Loucy (cell line): Measurements from ENCODE around the gene SLC35E1.

Experiments
- EZH2phosphoT487 ChIP-seq: fragments of 200-600 bp; IDR thresholded peaks from 2 replicates; pipeline ENCODE4 v1.6.1; 2018; ENCODE audit warnings: antibody characterized with exemption, mild to moderate bottlenecking, moderate library complexity, borderline replicate concordance
- TF ChIP-seq, protein P1 (sequence below): fragments of 200-600 bp; sonication (generic); conservative IDR thresholded peaks from 2 replicates; pipeline ENCODE4 v1.5.1; 2014; ENCODE audit warnings: mild to moderate bottlenecking, antibody characterized with exemption, low read length

DNA sequence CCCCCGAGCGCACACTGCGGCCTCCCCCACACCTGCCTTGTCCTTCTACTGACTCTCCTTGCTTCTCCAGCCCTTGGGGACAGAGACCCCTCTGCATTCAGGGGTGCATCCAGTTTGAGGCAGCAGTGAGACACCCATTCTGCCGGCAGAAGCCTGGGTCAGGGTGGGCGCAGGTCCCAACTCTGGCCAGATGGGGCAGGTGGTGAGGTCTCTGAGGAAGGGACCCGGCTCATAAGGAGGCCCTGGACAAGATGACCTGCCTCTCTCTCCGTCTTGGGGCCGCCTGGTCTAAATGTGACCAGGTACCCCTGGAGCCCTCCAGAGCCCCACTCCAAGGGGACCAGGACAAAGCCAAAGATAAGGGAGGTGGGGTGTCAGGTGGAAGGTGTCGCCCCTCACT is 36.1 kb downstream of the SLC35E1 start:
- TF ChIP-seq, protein P1, sequence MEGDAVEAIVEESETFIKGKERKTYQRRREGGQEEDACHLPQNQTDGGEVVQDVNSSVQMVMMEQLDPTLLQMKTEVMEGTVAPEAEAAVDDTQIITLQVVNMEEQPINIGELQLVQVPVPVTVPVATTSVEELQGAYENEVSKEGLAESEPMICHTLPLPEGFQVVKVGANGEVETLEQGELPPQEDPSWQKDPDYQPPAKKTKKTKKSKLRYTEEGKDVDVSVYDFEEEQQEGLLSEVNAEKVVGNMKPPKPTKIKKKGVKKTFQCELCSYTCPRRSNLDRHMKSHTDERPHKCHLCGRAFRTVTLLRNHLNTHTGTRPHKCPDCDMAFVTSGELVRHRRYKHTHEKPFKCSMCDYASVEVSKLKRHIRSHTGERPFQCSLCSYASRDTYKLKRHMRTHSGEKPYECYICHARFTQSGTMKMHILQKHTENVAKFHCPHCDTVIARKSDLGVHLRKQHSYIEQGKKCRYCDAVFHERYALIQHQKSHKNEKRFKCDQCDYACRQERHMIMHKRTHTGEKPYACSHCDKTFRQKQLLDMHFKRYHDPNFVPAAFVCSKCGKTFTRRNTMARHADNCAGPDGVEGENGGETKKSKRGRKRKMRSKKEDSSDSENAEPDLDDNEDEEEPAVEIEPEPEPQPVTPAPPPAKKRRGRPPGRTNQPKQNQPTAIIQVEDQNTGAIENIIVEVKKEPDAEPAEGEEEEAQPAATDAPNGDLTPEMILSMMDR = no peak
- no peak for TF ChIP-seq EZH2phosphoT487
